Measurements from ENCODE around the gene KDM5B. TPM values are rescaled to one million over a fixed set of nuclear protein-coding genes. Genes with fewer than 3 reads are reported as not detected.

KDM5B gene
- total RNA-seq, 2 experiments from 2014 or later = 74.7 to 84.7 TPM

GRCh38 chr1:202697038-202697437 lies 111.2 kb downstream of the KDM5B start:
- peaks cover 2% of the 10 kb centered on the region for H3K9me3 Mint-ChIP-seq
- peaks cover 4% of the 10 kb centered on the region for H3K4me1 ChIP-seq (ENCODE audit: insufficient read depth, low read length)
- CTCF ChIA-PET = no interaction called here
- H3K4me3 ChIP-seq (ENCODE audit: low read length) = no peak overlapping the region
- peaks cover 10 to 25% of the 10 kb centered on the region in 2 experiments for H3K27me3 ChIP-seq (ENCODE audit: control insufficient read depth in 1 of 2, insufficient read depth in 2 of 2, low read length in 2 of 2)
- POLR2A ChIA-PET = no interaction called here
- DNase-seq (no peak), ATAC-seq (ENCODE audit: poor library complexity) (no peak)
- no peak overlapping the region for H3K27ac ChIP-seq (ENCODE audit: low read depth in 1 of 2, low read length in 2 of 2)
- TF ChIP-seq CTCF (IDR thresholded peaks at IDR 0.05) = no peak
- H3K4me1 Mint-ChIP-seq (ENCODE audit: low read depth) = no peaks in the 10 kb centered on the region
- H3K36me3 Mint-ChIP-seq (ENCODE audit: low read depth) = no peaks in the 10 kb centered on the region
- H3K27me3 Mint-ChIP-seq = peaks cover 54% of the 10 kb centered on the region
- intact Hi-C loops (cut with DNase I, micrococcal nuclease) = no loop called here
- no peak overlapping the region for H3K27ac Mint-ChIP-seq
- no peaks in the 10 kb centered on the region for H3K36me3 ChIP-seq (ENCODE audit: insufficient read depth, low read length)
- peaks cover 0 to 9% of the 10 kb centered on the region in 2 experiments for H3K9me3 ChIP-seq (ENCODE audit: control insufficient read depth in 1 of 2, insufficient read depth in 1 of 2, low read length in 2 of 2)
- no peak overlapping the region for H3K4me3 Mint-ChIP-seq

- peaks cover 78% of the 10 kb centered on the region for H3K27me3 Mint-ChIP-seq
- Histone ChIP-seq H3K4me3 (ENCODE audit: low read length) (no peak overlapping the region), H3K27me3 (ENCODE audit: control insufficient read depth in 1 of 2, insufficient read depth in 2 of 2, low read length in 2 of 2) (peaks cover 10 to 28% of the 10 kb centered on the region in 2 experiments), H3K27ac (ENCODE audit: low read depth in 1 of 2, low read length in 2 of 2) (no peak overlapping the region), H3K36me3 (ENCODE audit: insufficient read depth, low read length) (no peaks in the 10 kb centered on the region), H3K9me3 (ENCODE audit: control insufficient read depth in 1 of 2, insufficient read depth in 1 of 2, low read length in 2 of 2) (peaks cover 0 to 6% of the 10 kb centered on the region in 2 experiments), H3K4me1 (ENCODE audit: insufficient read depth, low read length) (peaks cover 4% of the 10 kb centered on the region)
- POLR2A ChIA-PET = no interaction called here
- H3K36me3 Mint-ChIP-seq (ENCODE audit: low read depth) = no peaks in the 10 kb centered on the region
- no peak for DNase-seq
- peaks cover 2% of the 10 kb centered on the region for H3K9me3 Mint-ChIP-seq
- ATAC-seq (ENCODE audit: poor library complexity) = no peak
- intact Hi-C loops (cut with DNase I, micrococcal nuclease) = no loop called here
- H3K27ac Mint-ChIP-seq = no peak overlapping the region
- no peaks in the 10 kb centered on the region for H3K4me1 Mint-ChIP-seq (ENCODE audit: low read depth)
- CTCF ChIA-PET = no interaction called here
- TF ChIP-seq CTCF (IDR thresholded peaks at IDR 0.05) = no peak
- H3K4me3 Mint-ChIP-seq = no peak overlapping the region
Measured at GRCh38 chr1:202694314-202694713, 113.9 kb downstream of the KDM5B start.

GRCh38 chr1:202692959-202693555 lies 115.2 kb downstream of the KDM5B start:
- H3K27ac ChIP-seq (ENCODE audit: low read depth in 1 of 2, low read length in 2 of 2) = no peak overlapping the region
- H3K4me3 ChIP-seq (ENCODE audit: low read length) = no peak overlapping the region
- H3K4me1 ChIP-seq (ENCODE audit: insufficient read depth, low read length) = peaks cover 1% of the 10 kb centered on the region
- Mint-ChIP-seq H3K4me3 (no peak overlapping the region), H3K4me1 (ENCODE audit: low read depth) (no peaks in the 10 kb centered on the region), H3K27me3 (peaks cover 84% of the 10 kb centered on the region), H3K36me3 (ENCODE audit: low read depth) (no peaks in the 10 kb centered on the region), H3K27ac (no peak overlapping the region), H3K9me3 (peaks cover 2% of the 10 kb centered on the region)
- H3K36me3 ChIP-seq (ENCODE audit: insufficient read depth, low read length) = no peaks in the 10 kb centered on the region
- no peak for TF ChIP-seq CTCF (IDR thresholded peaks at IDR 0.05)
- DNase-seq (peak; percentile 46 to 80 (median 56)), ATAC-seq (ENCODE audit: poor library complexity) (peak; percentile 68)
- peaks cover 0 to 6% of the 10 kb centered on the region in 2 experiments for H3K9me3 ChIP-seq (ENCODE audit: control insufficient read depth in 1 of 2, insufficient read depth in 1 of 2, low read length in 2 of 2)
- ChIA-PET POLR2A (no interaction called here), CTCF (interaction anchor here (1.1 kb wide), 1 partner anchor 10 kb away, joined by 3 read pairs; no protein-coding TSS in a partner anchor)
- intact Hi-C loops (cut with DNase I, micrococcal nuclease) = no loop called here
- H3K27me3 ChIP-seq (ENCODE audit: control insufficient read depth in 1 of 2, insufficient read depth in 2 of 2, low read length in 2 of 2) = peaks cover 6 to 23% of the 10 kb centered on the region in 2 experiments

Data from CD4-positive, alpha-beta T cell (primary cell).